HG03280 (cell line): ENCODE results near the gene ATG7.
"Not testable (repeated sequence)": the region's sequence is repeated elsewhere in the genome, so short reads cannot be mapped to it uniquely, and the experiment has no call there.

Experiments
- ATAC-seq: cut with Tn5 transposase; IDR thresholded peaks from one replicate; pipeline ENCODE4 v1.9.1; 2021; ENCODE audit warnings: mild to moderate bottlenecking, moderate library complexity; ENCODE audit not compliant: unreplicated experiment

The ATG7 gene

DNA sequence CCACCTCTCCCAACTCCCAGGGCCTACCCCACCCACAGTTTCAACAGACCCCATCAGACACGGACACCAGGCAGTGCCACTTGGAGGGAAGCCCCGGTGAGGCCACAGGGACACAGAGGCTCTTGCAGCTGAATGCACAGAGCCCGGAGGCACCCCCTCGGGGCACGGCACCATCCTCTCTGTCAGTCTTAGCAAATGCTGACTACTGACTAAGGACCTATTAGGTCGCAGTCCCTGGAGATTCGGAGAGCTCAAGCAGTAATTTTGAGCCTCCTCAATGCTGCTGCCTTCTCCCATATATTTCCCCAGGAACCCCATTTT is 291.6 kb downstream of the ATG7 start:
- ATAC-seq = no peak

DNA sequence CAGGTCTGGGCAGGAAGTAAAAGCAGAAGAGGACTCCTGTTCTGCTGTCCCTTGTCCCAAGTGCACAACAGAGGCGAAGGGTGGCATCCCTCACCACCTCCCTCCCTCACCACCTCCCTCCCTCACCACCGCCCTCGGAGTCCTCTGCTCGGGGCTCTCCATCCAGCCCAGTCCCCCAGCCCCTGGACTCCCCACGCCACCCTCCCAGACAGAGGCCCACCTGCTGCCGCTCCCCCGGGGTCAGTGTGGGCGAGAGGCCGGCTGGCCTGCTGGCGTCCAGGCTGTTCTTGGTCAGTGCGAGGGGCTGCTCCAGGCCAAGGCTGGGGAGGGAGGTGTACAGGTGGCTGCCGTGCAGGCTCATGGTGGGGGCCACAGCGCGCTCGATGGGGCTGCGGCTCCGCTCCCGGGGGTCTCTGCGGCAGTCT is 292.4 kb downstream of the ATG7 start:
- ATAC-seq = no peak

GRCh38 chr3:11565072-11565471 is 292.9 kb downstream of the ATG7 start:
- ATAC-seq = no peak

DNA sequence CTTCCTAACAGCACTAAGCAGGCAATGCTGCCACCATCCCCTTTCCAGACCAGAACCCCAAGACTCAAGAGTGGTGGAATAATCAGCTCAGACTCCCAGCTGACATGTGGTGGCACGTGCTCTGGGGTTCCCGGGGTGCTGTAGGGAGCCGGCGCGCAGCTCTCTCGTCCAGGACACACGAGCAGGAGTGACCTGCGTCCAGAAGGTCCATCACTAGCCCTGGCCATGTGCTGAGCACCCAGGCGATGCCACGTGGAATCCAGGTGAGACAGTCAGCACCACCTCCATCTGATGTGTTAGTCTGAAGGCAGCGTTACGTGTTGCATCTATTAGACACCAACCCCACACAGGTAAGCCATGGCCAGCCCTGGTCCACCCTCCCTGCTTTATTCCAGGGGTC is 293.3 kb downstream of the ATG7 start:
- ATAC-seq = no peak

DNA sequence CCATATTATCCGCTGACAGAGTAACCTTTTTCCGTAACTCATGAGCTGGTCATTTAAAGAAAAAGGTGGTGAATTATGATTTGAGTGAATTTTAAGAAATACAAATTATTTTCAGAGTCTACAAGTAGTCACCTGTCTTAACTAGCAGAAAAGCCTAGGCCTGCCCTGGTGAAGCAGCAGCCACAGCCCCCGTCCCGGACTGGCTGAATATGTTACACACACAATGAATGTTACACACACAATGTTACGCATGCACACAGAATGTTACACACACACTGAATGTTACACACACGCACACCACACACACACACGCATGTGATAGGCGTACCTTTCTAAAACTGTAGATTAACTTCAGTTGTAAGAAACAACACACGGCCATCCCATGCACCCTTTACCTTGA is 293.7 kb downstream of the ATG7 start:
- no peak for ATAC-seq

- no peak for ATAC-seq
Measured at GRCh38 chr3:11566478-11566877, 294.3 kb downstream of the ATG7 start.

GRCh38 chr3:11566916-11567315 is 294.7 kb downstream of the ATG7 start:
- ATAC-seq = no peak

DNA sequence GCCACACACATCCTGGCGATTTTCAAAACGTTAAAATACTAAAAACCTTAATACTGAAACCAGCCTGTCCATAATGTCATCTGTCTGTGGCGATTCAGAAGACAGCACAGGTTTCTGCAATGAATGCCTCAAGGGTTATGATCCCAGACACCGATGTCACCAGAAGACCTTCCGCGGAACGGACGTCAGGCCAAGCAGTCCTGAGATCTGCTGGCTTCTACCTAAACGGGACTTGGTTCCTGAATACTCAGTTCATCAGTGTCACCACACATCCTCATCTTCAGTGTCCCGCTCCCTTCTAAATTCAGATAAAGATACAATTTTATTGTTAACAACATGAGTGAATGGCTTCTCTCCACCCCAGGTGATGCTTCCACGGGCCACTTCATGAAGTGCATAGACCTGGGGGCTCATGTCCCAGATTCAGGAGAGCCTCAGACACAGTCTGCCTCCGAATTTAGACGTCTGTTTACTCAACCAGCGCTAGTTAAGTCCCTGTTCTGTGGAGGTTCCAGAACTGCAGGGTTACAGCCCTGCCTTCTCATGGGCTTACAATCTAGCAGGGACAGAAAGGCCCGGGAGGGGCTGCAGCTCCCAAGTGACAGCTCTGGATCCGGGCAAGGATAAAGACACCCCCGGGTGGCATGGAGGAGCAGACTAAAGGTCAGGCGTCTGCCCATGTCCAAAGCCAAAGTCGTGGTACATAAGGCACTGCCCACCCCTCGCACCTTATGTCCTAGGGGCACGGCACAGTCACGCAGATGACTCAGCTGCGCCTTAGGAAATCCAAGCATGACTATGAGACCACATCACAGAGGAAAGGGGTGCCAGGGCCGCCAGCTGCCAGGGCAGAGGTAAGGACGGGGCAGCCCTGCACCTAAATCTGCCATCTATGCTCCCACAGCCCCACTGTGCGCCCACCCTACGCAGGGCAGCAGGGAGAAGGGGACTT is 295.6 kb downstream of the ATG7 start:
- ATAC-seq = no peak

- no peak for ATAC-seq
Measured at GRCh38 chr3:11568503-11569155, 296.4 kb downstream of the ATG7 start.

GRCh38 chr3:11569156-11569741 is 297.1 kb downstream of the ATG7 start:
- ATAC-seq = no peak

- no peak for ATAC-seq
Measured at GRCh38 chr3:11570251-11570650, 298.1 kb downstream of the ATG7 start.

DNA sequence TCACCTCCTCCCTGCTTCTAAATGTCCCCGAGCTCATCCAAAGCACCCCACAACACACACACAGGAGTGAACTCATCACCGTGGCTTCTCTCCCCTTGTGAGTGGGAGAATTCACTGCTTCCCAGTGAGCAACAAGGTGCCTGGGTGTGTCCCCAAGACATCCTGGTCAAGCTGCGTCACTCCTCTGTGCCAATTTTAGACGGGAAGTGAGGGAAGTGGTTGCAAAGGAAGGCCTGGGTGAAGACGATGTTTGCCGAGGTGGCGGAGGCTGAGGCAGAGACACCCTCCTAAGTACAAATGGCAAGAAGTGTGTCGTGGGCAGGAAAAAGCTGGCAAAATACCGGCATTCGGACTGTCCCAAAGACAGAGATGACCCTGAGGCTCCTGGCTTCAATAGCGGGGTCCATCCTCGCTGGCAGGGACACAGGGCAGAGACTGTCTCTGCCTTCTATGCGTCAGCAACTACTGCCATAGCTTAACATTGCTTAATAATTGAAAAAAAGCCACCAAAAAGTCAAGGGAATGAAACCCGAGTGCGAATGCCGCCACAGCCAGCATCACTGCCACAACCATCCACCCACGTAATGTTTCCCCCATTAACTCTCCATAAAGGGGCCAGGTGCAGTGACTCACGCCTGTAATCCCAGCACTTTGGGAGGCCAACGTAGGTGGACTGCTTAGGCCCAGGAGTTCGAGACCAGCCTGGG is 298.7 kb downstream of the ATG7 start:
- ATAC-seq = no peak

GRCh38 chr3:11572660-11573059 is 300.5 kb downstream of the ATG7 start:
- not testable (repeated sequence) for ATAC-seq

GRCh38 chr3:11574981-11575669 is 302.9 kb downstream of the ATG7 start:
- ATAC-seq = no peak

DNA sequence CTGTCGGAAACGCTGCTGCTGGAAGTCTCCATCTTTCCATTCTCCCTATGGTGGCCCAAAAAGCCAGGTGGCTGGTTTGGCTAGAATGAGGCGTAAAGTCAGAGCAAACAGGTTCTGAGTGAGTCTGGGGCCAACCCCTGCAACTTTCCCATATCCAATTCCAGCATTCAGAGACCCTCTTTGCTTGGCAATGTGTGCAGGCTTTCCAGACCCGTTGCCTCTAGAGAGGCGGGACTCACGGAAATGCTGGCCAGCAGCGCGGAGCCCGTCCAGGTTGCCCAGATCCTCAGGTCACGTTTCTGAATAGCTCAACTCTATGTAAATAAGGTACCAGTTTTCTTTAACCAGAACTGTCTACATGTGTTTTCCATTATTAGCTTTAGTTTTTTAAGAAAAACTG is 303.5 kb downstream of the ATG7 start:
- no peak for ATAC-seq

DNA sequence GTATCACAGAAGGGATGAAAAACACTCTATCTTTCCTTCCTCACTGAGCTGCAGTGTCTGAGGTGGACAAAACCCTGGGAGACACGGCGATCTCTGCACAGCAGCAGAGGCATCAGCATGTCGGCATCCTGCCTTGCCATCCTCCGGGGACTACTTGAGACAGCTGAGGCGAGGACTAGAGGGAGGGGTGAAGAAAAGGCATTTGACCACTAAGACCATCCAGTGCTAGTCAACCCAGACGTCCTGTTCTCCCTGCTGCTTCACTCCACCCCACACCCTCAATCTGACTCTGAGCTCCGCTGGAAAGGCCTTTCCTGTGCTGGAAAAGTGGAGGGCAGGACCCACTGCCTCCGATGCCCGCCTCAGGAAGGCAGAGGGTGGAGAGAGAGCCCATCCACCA is 304.3 kb downstream of the ATG7 start:
- no peak for ATAC-seq

GRCh38 chr3:11578169-11578568 is 306.0 kb downstream of the ATG7 start:
- no peak for ATAC-seq

DNA sequence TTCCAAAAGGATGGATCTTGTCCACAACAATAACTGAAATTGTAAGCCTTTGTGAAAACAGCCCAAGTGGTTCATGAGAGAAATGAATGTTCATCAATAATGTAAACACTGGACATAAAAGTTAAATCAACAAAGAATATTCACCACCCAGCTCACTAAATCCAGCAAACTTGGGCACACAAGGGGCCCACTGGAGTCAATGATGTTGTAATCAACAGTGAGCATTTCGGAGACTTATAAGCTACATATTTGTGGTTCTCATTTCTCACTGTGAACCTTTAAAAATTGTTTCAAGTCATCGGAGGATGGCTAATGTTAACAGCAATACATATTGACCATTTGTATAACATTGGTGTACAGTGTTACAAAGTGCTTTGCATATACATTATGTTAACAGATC is 308.4 kb downstream of the ATG7 start:
- ATAC-seq = no peak

DNA sequence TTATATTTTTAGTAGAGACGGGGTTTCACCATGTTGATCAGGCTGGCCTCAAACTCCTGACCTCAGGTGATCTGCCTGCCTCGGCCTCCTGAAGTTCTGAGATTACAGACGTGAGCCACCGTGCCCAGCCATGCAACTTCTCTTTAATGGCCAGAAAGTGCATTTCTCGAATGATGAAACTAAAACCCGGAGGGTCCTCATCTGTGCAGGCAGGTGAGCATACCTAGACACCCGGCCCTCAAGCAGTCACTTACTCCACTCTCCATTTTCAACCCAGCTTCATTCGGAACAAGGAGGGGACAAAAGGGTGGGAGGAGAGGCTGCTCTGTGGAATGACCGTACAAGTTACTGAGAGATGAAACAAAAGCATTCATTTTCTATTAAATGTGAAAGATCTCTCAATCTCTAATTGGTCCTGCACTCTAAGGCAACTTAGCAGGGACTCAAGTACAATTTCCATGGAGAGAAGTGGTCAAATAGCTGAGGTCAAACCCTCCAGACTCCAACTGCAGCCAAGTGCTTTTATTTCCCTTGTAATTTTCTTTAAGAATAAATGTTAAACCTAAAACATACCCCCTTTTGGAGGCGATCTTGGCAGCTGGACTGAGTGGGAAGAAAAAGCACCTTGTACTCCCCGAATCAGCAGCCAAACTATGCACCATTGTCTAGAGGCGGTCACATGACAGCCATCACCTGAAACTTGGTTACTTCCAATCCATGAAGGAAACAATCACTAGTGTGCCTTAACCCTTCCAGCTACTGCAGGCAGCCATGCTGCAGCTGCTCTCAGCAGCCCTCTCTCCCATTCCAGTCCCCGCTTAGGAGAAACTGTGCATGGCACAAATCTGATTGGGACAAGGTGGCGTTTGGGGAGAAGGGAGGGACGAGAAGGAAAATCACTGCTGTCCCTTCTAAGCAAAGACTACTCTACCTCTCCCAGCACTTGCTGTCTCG is 309.3 kb downstream of the ATG7 start:
- ATAC-seq = no peak
